GM19468 (cell line): ENCODE measurements around the gene FLNB.

Experiments
- ATAC-seq: cut with Tn5 transposase; IDR thresholded peaks from one replicate; pipeline ENCODE4 v1.9.1; 2021; ENCODE audit warnings: mild to moderate bottlenecking, moderate library complexity, moderate number of reproducible peaks; ENCODE audit not compliant: unreplicated experiment; ENCODE audit errors: extremely low read depth

Gene FLNB

GRCh38 chr3:58122936-58123700, 114.9 kb downstream of the FLNB start:
- ATAC-seq, result no peak

- no peak for ATAC-seq
Observed at GRCh38 chr3:58124387-58124786, 116.2 kb downstream of the FLNB start.

GRCh38 chr3:58129041-58129770, 121.0 kb downstream of the FLNB start:
- ATAC-seq, result no peak

- no peak for ATAC-seq
Observed at GRCh38 chr3:58130591-58130990, 122.4 kb downstream of the FLNB start.

- ATAC-seq, result no peak
Observed at GRCh38 chr3:58131101-58131825, 123.0 kb downstream of the FLNB start.

GRCh38 chr3:58132850-58133249, 124.6 kb downstream of the FLNB start:
- no peak for ATAC-seq

GRCh38 chr3:58134468-58134867, 126.2 kb downstream of the FLNB start:
- ATAC-seq, result no peak

GRCh38 chr3:58135712-58136543, 127.7 kb downstream of the FLNB start:
- no peak for ATAC-seq

- ATAC-seq, result no peak
Observed at GRCh38 chr3:58137306-58137705, 129.1 kb downstream of the FLNB start.

GRCh38 chr3:58141766-58142345, 133.6 kb downstream of the FLNB start:
- ATAC-seq, result no peak

GRCh38 chr3:58143417-58144055, 135.3 kb downstream of the FLNB start:
- no peak for ATAC-seq

- no peak for ATAC-seq
Observed at GRCh38 chr3:58144478-58145325, 136.5 kb downstream of the FLNB start.

- no peak for ATAC-seq
Observed at GRCh38 chr3:58148049-58148448, 139.8 kb downstream of the FLNB start.

- ATAC-seq, result no peak
Observed at GRCh38 chr3:58150130-58150809, 142.0 kb downstream of the FLNB start.

- no peak for ATAC-seq
Observed at GRCh38 chr3:58150810-58151199, 142.6 kb downstream of the FLNB start.

- ATAC-seq, result no peak
Observed at GRCh38 chr3:58151637-58152036, 143.4 kb downstream of the FLNB start.

- ATAC-seq, result no peak
Observed at GRCh38 chr3:58152225-58153015, 144.2 kb downstream of the FLNB start.
